ENCODE measurements around the gene NCK1. TPM values are rescaled to one million over a fixed set of nuclear protein-coding genes. Genes with fewer than 3 reads are reported as not detected.

Gene NCK1
- total RNA-seq, 1 experiment from 2014 or later: 25.6 TPM

- Histone ChIP-seq H3K36me3 (ENCODE audit: control insufficient read depth in 1 of 2, insufficient read depth in 2 of 2, low read length in 2 of 2) (no peaks in the 10 kb centered on the region), H3K27me3 (ENCODE audit: insufficient read depth, low read length) (no peaks in the 10 kb centered on the region), H3K79me2 (ENCODE audit: insufficient read depth, low read length) (peaks cover 19% of the 10 kb centered on the region), H3K9ac (ENCODE audit: low read length) (no peak overlapping the region), H3K9me2 (ENCODE audit: insufficient read depth) (no peaks in the 10 kb centered on the region), H2AFZ (ENCODE audit: low read depth, low read length, poor library complexity, severe bottlenecking) (no peak overlapping the region), H3K4me1 (ENCODE audit: control insufficient read depth in 1 of 2, insufficient read depth in 2 of 2, low read length in 2 of 2) (peaks cover 6 to 18% of the 10 kb centered on the region in 2 experiments; a peak in 3 of 4 replicates), H3K4me2 (ENCODE audit: low read length) (no peak overlapping the region), H4K20me1 (ENCODE audit: insufficient read depth) (no peaks in the 10 kb centered on the region), H3K9me3 (ENCODE audit: control insufficient read depth in 1 of 2, insufficient read depth in 1 of 2, low read depth in 1 of 2, low read length in 2 of 2) (no peaks in the 10 kb centered on the region), H3K27ac (ENCODE audit: low read depth, low read length) (no peak overlapping the region), H3K4me3 (replicated peaks in 1 of 2; ENCODE audit: low read depth in 1 of 2, low read length in 2 of 2) (no peak overlapping the region)
- POLR2A ChIA-PET: no interaction called here
- TF ChIP-seq CEBPB (IDR thresholded peaks at IDR 0.05; ENCODE audit: low read depth) (no peak), EGR1 (IDR thresholded peaks at IDR 0.05; ENCODE audit: low read depth) (no peak), ZNF274 (IDR thresholded peaks at IDR 0.05; ENCODE audit: low read depth, low read length) (no peak), EZH2phosphoT487 (IDR thresholded peaks at IDR 0.05; ENCODE audit: borderline replicate concordance) (no peak), MAX (IDR thresholded peaks at IDR 0.05) (no peak), POLR2A (IDR thresholded peaks at IDR 0.05; ENCODE audit: borderline replicate concordance, extremely low read depth, insufficient read depth, insufficient read length) (no peak), FOSL1 (IDR thresholded peaks at IDR 0.05; ENCODE audit: low read depth) (no peak)
- ATAC-seq (no peak), DNase-seq (ENCODE audit: low read depth, low spot score) (no peak)
- RAD21 ChIA-PET (ENCODE audit: low non-redundant PET in 1 of 2, low total read pairs in 2 of 2, uncharacterized antibody in 2 of 2, unreplicated experiment in 2 of 2): no interaction called here
- intact Hi-C loops (cut with micrococcal nuclease): no loop called here
- CTCF ChIA-PET: interaction anchor here (0.9 to 1.2 kb wide), 2 partner anchors 156 to 467 kb away, joined by 3 to 4 read pairs; no protein-coding TSS in a partner anchor
- no TSS peak for BruUV-seq (replicated peaks)
Observed at GRCh38 chr3:136858381-136858780, 3.6 kb upstream of the NCK1 start.

GRCh38 chr3:136860541-136860940, 1.5 kb upstream of the NCK1 start:
- DNase-seq (ENCODE audit: low read depth, low spot score) (no peak), ATAC-seq (no peak)
- no peaks in the 10 kb centered on the region for H3K9me3 ChIP-seq (ENCODE audit: control insufficient read depth in 1 of 2, insufficient read depth in 1 of 2, low read depth in 1 of 2, low read length in 2 of 2)
- intact Hi-C loops (cut with micrococcal nuclease): loop anchor here (5.0 kb wide), 1 partner anchor 97 kb away; the partner anchor contains the start of gene IL20RB
- TF ChIP-seq REST (IDR thresholded peaks at IDR 0.05; ENCODE audit: low read depth) (no peak), MAX (IDR thresholded peaks at IDR 0.05) (no peak), CTCF (IDR thresholded peaks at IDR 0.05 in 2 of 3, conservative IDR thresholded peaks at IDR 0.05 in 1 of 3; ENCODE audit: borderline replicate concordance in 1 of 3, insufficient read depth in 1 of 3, low read depth in 2 of 3, low read length in 2 of 3) (no peak), POLR2A (IDR thresholded peaks at IDR 0.05; ENCODE audit: borderline replicate concordance, extremely low read depth, insufficient read depth, insufficient read length) (no peak), ZFX (IDR thresholded peaks at IDR 0.05) (no peak), SP1 (IDR thresholded peaks at IDR 0.05; ENCODE audit: low read depth) (no peak), TCF7L2 (IDR thresholded peaks at IDR 0.05; ENCODE audit: borderline replicate concordance, extremely low read depth, insufficient read depth, insufficient read length) (no peak)
- peaks cover 9 to 20% of the 10 kb centered on the region in 2 experiments; a peak in 3 of 4 replicates for H3K4me1 ChIP-seq (ENCODE audit: control insufficient read depth in 1 of 2, insufficient read depth in 2 of 2, low read length in 2 of 2)
- peak overlapping the region; percentile 99 for H3K4me2 ChIP-seq (ENCODE audit: low read length)
- CTCF ChIA-PET: interaction anchor here (3.1 kb wide), 1 partner anchor 153 kb away, joined by 10 read pairs; no protein-coding TSS in a partner anchor
- no peak overlapping the region for H3K9ac ChIP-seq (ENCODE audit: low read length)
- RAD21 ChIA-PET (ENCODE audit: low non-redundant PET in 1 of 2, low total read pairs in 2 of 2, uncharacterized antibody in 2 of 2, unreplicated experiment in 2 of 2): no interaction called here
- POLR2A ChIA-PET: interaction anchor here (2.1 kb wide), 1 partner anchor 9 kb away, joined by 13 read pairs; no protein-coding TSS in a partner anchor
- no peaks in the 10 kb centered on the region for H3K27me3 ChIP-seq (ENCODE audit: insufficient read depth, low read length)
- H3K27ac ChIP-seq (ENCODE audit: low read depth, low read length): no peak overlapping the region
- peaks cover 38% of the 10 kb centered on the region for H3K79me2 ChIP-seq (ENCODE audit: insufficient read depth, low read length)
- H3K9me2 ChIP-seq (ENCODE audit: insufficient read depth): no peaks in the 10 kb centered on the region
- peak overlapping the region; percentile 89 to 97 for H3K4me3 ChIP-seq (replicated peaks in 1 of 2; ENCODE audit: low read depth in 1 of 2, low read length in 2 of 2)
- no peak overlapping the region for H2AFZ ChIP-seq (ENCODE audit: low read depth, low read length, poor library complexity, severe bottlenecking)
- H3K36me3 ChIP-seq (ENCODE audit: control insufficient read depth in 1 of 2, insufficient read depth in 2 of 2, low read length in 2 of 2): no peaks in the 10 kb centered on the region
- peaks cover 3% of the 10 kb centered on the region; the same call in 1 of the 2 replicates for H4K20me1 ChIP-seq (ENCODE audit: insufficient read depth)
- no TSS peak for BruUV-seq (replicated peaks)
